HG02763 (cell line): ENCODE measurements around the gene FOXD3.

Source experiments
- ATAC-seq: cut with Tn5 transposase; IDR thresholded peaks from one replicate; pipeline ENCODE4 v1.9.1; 2021; ENCODE audit warnings: mild to moderate bottlenecking, moderate library complexity; ENCODE audit not compliant: unreplicated experiment

FOXD3 gene

GRCh38 chr1:63320022-63320721 lies 2.2 kb upstream of the FOXD3 start:
- ATAC-seq = no peak

GRCh38 chr1:63321066-63321784 lies 1.1 kb upstream of the FOXD3 start:
- no peak for ATAC-seq

GRCh38 chr1:63321785-63322113 lies 618 bp upstream of the FOXD3 start:
- ATAC-seq = no peak

GRCh38 chr1:63322944-63323864 lies 837 bp downstream of the FOXD3 start:
- no peak for ATAC-seq

- ATAC-seq = no peak
These were observed 1.8 kb downstream of the FOXD3 start for GRCh38 chr1:63323865-63324778.

DNA sequence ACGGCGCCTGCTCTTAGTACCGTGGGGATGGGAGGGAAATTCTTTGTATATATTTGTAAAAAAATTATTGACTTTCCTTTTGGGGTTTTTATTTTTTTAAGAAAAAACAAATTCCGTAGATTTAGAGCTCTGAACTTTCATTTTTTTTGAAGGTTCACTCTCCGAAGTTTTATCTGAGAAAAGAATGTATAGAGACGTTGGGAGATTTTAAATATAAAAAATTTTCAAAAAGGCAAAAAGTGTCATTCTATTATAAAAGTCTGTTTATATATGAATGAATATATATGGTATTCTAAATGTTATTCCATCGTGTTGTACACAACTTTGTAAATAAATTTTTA lies 2.4 kb downstream of the FOXD3 start:
- ATAC-seq = no peak

GRCh38 chr1:63325279-63325985 lies 3.1 kb downstream of the FOXD3 start:
- ATAC-seq = no peak

GRCh38 chr1:63326106-63326472 lies 3.7 kb downstream of the FOXD3 start:
- ATAC-seq = no peak

GRCh38 chr1:63326473-63327380 lies 4.4 kb downstream of the FOXD3 start:
- ATAC-seq = no peak

DNA sequence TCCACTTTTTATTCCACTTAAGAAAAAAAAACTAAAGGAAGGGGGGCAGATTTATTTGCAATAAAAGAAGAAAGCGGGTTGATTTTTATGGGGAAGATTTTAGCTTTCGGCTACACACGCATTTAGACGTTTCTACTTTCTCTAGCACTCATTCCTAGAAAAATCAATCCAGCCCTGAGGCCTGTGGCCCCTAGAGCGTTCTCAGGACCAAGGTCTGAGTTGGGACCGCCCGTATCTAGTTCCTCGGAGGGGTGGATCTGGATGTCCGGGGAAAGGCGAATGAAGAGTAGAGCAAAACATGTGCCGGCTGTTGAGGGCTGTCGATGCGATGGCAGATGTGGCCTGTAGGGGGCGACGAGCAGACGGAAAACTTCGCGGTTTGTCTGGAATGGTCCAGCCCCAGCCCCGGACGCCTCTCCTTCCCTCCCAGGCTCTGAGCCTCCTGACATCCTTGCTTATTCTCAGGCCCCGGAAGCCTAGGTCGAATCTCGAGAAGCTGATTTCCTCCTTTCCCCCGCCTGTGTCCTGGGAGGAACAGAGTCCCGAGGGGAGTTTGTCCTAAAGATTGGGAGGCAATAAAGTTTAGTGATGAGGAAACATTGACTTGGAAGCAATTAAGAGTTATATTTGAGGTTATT lies 5.2 kb downstream of the FOXD3 start:
- ATAC-seq = peak; percentile 48

- no peak for ATAC-seq
These were observed 5.8 kb downstream of the FOXD3 start for GRCh38 chr1:63328122-63328521.

- ATAC-seq = no peak
These were observed 6.4 kb downstream of the FOXD3 start for GRCh38 chr1:63328781-63329180.

DNA sequence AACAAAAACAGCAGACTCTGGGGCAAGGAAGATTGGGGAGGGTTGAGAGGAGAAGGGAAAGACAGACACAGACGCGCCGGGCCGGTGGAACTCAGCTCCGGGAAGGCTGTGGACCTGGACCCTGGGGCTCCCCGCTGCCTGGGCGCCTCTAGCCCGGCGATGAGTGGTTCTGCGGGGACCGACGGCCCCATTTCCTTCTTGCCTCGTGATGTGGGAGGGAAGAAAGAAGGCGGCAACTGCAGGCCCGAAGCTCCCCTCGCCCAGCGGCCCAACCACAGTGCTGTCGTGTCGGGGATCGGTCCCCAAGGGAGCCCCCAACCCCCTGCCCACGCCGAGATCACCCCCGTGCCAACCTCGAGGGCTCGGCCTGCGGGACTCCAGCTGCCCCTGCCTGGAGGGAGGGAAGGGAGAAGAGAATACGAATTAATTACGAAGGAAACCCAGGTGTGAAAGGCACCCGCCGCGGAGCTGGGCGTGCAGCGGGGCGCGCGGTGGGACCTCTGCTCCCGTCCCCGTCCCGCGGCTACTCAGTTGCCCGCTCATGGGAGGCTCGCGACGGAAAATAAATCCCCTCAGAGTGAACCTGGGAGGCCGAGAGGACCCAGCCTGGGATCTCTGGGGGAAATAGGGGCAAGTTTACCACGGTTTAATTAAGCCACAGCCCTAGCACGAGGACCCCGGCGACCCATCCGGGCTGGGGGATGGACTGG lies 7.4 kb downstream of the FOXD3 start:
- ATAC-seq = no peak

DNA sequence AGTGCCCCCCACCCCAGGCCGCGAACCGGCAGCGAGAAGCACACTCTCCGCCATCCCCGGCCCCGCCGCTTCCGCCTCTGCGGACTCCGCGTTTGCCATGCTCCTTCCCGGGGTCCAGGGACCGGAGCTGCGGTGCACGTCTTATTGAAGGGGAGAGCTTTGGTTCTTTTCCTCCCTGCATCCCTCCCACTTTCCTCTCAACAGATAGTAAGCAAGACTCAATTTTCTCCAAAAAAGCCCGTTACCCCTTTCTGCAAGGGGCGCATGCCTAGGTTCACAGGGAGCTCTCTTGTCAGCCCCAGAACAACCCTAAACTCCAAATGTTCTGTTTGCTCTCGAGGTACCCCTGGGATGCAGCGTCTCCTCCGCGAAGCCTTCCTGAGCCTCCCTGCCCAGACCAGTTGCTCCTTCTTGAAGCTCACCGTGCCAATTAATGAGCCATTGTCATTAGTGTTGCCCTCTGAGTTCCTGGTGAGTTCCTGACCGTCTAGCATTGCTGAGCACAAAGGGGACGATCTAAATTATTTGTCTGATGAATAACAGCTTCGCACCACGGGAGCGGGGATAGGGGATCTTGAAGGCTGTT lies 8.1 kb downstream of the FOXD3 start:
- no peak for ATAC-seq

DNA sequence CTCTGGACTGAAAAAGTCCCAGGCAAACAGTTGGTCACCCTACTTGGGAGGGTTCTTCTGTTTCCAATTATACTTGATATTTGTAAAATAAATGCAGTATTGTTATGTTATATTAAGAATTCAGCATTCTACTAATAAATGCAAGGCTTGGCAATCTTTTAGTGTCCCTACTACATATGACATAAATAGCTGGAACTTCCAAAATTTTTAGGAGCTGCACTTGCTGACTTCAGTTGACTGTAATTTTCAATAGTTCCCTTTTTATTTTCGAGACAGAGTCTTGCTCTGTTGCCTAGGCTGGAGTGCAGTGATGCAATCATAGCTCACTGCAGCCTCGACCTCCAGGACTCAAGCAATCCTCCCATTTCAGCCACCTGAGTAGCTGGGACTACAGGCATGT lies 20.0 kb downstream of the FOXD3 start:
- ATAC-seq = no peak

- no peak for ATAC-seq
These were observed 21.6 kb downstream of the FOXD3 start for GRCh38 chr1:63343922-63344321.

DNA sequence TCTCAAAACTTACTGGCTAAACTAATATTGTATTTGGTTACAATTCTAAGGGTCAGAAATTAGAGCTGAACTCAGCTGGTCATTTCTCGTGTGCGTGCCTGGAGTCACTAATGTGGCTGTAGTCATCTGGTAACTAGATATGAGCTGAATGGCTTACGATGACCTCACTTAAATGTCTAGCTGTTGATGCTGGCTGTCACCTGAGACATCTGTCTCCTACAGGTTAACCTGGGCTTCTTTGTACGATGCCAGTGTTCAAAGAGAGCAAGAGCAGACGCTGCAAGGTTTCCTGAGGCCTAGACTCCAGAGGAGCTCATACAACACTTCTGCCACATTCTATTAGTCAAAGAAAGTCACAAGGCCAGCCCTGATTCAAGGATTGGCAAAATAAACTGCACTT lies 28.0 kb downstream of the FOXD3 start:
- no peak for ATAC-seq

DNA sequence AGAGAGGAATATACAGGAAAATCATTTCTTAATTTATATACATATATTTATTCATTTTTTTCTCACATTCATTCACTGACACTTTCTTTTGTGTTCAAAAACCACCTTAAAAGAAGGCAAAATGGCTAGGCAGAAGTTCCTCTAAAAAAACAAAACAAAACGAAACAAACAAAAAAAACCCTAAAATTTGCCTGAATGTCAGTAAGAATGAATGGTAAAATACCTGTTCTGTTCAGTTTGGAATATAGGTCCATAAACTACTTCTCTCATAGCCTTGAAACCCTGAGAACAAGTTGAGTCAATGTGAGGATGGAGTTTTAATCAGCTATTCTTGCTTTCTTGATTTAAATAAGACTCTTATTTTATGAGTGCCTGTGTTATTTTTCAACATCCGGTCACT lies 30.4 kb downstream of the FOXD3 start:
- ATAC-seq = no peak
